ENCODE data around the gene THBS2.
A peak's percentile ranks its signal among the peaks of the same experiment; 100 is the strongest.
"Not testable (repeated sequence)": the region's sequence is repeated elsewhere in the genome, so short reads cannot be mapped to it uniquely, and the experiment has no call there.

Gene THBS2

GRCh38 chr6:169263836-169264608 is 10.4 kb upstream of the THBS2 start:
- H3K36me3 Mint-ChIP-seq = no peaks in the 10 kb centered on the region
- no peak overlapping the region for H3K27ac Mint-ChIP-seq
- no peak overlapping the region for H3K4me3 Mint-ChIP-seq
- no peaks in the 10 kb centered on the region for H3K4me1 Mint-ChIP-seq
- DNase-seq (ENCODE audit: low spot score in 2 of 2) (no peak), ATAC-seq (no peak)
- no peaks in the 10 kb centered on the region for H3K9me3 Mint-ChIP-seq

- no peaks in the 10 kb centered on the region for H3K4me1 Mint-ChIP-seq
- no peaks in the 10 kb centered on the region for H3K36me3 Mint-ChIP-seq
- no peak overlapping the region for H3K27ac Mint-ChIP-seq
- no peaks in the 10 kb centered on the region for H3K9me3 Mint-ChIP-seq
- no peak for DNase-seq (ENCODE audit: low spot score in 2 of 2)
- no peak overlapping the region for H3K4me3 Mint-ChIP-seq
- ATAC-seq = no peak
Observed at GRCh38 chr6:169263374-169263773, 9.7 kb upstream of the THBS2 start.

- not testable (repeated sequence) for H3K36me3 Mint-ChIP-seq; H3K4me3 Mint-ChIP-seq; H3K4me1 Mint-ChIP-seq; DNase-seq (ENCODE audit: low spot score in 2 of 2); H3K27ac Mint-ChIP-seq; H3K9me3 Mint-ChIP-seq; ATAC-seq
Observed at GRCh38 chr6:169262602-169263001, 9.0 kb upstream of the THBS2 start.

- ATAC-seq (no peak), DNase-seq (ENCODE audit: low spot score in 2 of 2) (no peak)
- Mint-ChIP-seq H3K9me3 (no peaks in the 10 kb centered on the region), H3K4me1 (peaks cover 25% of the 10 kb centered on the region), H3K36me3 (no peaks in the 10 kb centered on the region), H3K4me3 (no peak overlapping the region), H3K27ac (no peak overlapping the region)
Observed at GRCh38 chr6:169256518-169256917, 2.9 kb upstream of the THBS2 start.

- ATAC-seq (no peak), DNase-seq (ENCODE audit: low spot score in 2 of 2) (no peak)
- H3K36me3 Mint-ChIP-seq = no peaks in the 10 kb centered on the region
- peaks cover 25% of the 10 kb centered on the region for H3K4me1 Mint-ChIP-seq
- H3K9me3 Mint-ChIP-seq = no peaks in the 10 kb centered on the region
- H3K4me3 Mint-ChIP-seq = no peak overlapping the region
- no peak overlapping the region for H3K27ac Mint-ChIP-seq
Observed at GRCh38 chr6:169256061-169256460, 2.4 kb upstream of the THBS2 start.

- Mint-ChIP-seq H3K4me3 (no peak overlapping the region), H3K36me3 (no peaks in the 10 kb centered on the region), H3K9me3 (no peaks in the 10 kb centered on the region), H3K27ac (no peak overlapping the region), H3K4me1 (peaks cover 25% of the 10 kb centered on the region)
- no peak for DNase-seq (ENCODE audit: low spot score in 2 of 2)
- no peak for ATAC-seq
Observed at GRCh38 chr6:169255643-169256042, 2.0 kb upstream of the THBS2 start.

- Mint-ChIP-seq H3K27ac (no peak overlapping the region), H3K9me3 (no peaks in the 10 kb centered on the region), H3K4me1 (peaks cover 25% of the 10 kb centered on the region), H3K4me3 (no peak overlapping the region), H3K36me3 (no peaks in the 10 kb centered on the region)
- ATAC-seq (no peak), DNase-seq (ENCODE audit: low spot score in 2 of 2) (no peak)
Observed at GRCh38 chr6:169254456-169255316, 1.0 kb upstream of the THBS2 start.

- H3K9me3 Mint-ChIP-seq = no peaks in the 10 kb centered on the region
- no peak overlapping the region for H3K27ac Mint-ChIP-seq
- ATAC-seq = no peak
- no peaks in the 10 kb centered on the region for H3K36me3 Mint-ChIP-seq
- no peak for DNase-seq (ENCODE audit: low spot score in 2 of 2)
- H3K4me1 Mint-ChIP-seq = peaks cover 25% of the 10 kb centered on the region
- peak overlapping the region; percentile 31 for H3K4me3 Mint-ChIP-seq
Observed at GRCh38 chr6:169252505-169253189, 999 bp downstream of the THBS2 start.

- Mint-ChIP-seq H3K9me3 (no peaks in the 10 kb centered on the region), H3K27ac (no peak overlapping the region), H3K4me1 (peaks cover 25% of the 10 kb centered on the region), H3K36me3 (no peaks in the 10 kb centered on the region), H3K4me3 (no peak overlapping the region)
- no peak for DNase-seq (ENCODE audit: low spot score in 2 of 2)
- ATAC-seq = peak; percentile 45
Observed at GRCh38 chr6:169251822-169252504, 1.7 kb downstream of the THBS2 start.

GRCh38 chr6:169251371-169251802 is 2.3 kb downstream of the THBS2 start:
- no peak for ATAC-seq
- Mint-ChIP-seq H3K4me3 (no peak overlapping the region), H3K4me1 (peaks cover 25% of the 10 kb centered on the region), H3K36me3 (no peaks in the 10 kb centered on the region), H3K27ac (no peak overlapping the region), H3K9me3 (no peaks in the 10 kb centered on the region)
- no peak for DNase-seq (ENCODE audit: low spot score in 2 of 2)

GRCh38 chr6:169250660-169251059 is 3.0 kb downstream of the THBS2 start:
- DNase-seq (ENCODE audit: low spot score in 2 of 2) (no peak), ATAC-seq (no peak)
- no peak overlapping the region for H3K4me3 Mint-ChIP-seq
- H3K4me1 Mint-ChIP-seq = peaks cover 25% of the 10 kb centered on the region
- no peak overlapping the region for H3K27ac Mint-ChIP-seq
- no peaks in the 10 kb centered on the region for H3K36me3 Mint-ChIP-seq
- no peaks in the 10 kb centered on the region for H3K9me3 Mint-ChIP-seq

GRCh38 chr6:169249057-169249456 is 4.6 kb downstream of the THBS2 start:
- no peak for DNase-seq (ENCODE audit: low spot score in 2 of 2)
- no peak overlapping the region for H3K4me3 Mint-ChIP-seq
- ATAC-seq = no peak
- H3K4me1 Mint-ChIP-seq = peaks cover 24% of the 10 kb centered on the region
- H3K36me3 Mint-ChIP-seq = no peaks in the 10 kb centered on the region
- no peak overlapping the region for H3K27ac Mint-ChIP-seq
- H3K9me3 Mint-ChIP-seq = no peaks in the 10 kb centered on the region

- DNase-seq (ENCODE audit: low spot score in 2 of 2) (no peak), ATAC-seq (no peak)
- no peak overlapping the region for H3K4me3 Mint-ChIP-seq
- no peaks in the 10 kb centered on the region for H3K9me3 Mint-ChIP-seq
- no peaks in the 10 kb centered on the region for H3K36me3 Mint-ChIP-seq
- H3K27ac Mint-ChIP-seq = no peak overlapping the region
- peaks cover 19% of the 10 kb centered on the region for H3K4me1 Mint-ChIP-seq
Observed at GRCh38 chr6:169248521-169248971, 5.1 kb downstream of the THBS2 start.

- DNase-seq (ENCODE audit: low spot score in 2 of 2) (no peak), ATAC-seq (no peak)
- Mint-ChIP-seq H3K4me1 (peaks cover 14% of the 10 kb centered on the region), H3K36me3 (no peaks in the 10 kb centered on the region), H3K27ac (no peak overlapping the region), H3K9me3 (no peaks in the 10 kb centered on the region), H3K4me3 (no peak overlapping the region)
Observed at GRCh38 chr6:169247991-169248390, 5.7 kb downstream of the THBS2 start.

GRCh38 chr6:169247419-169247818 is 6.2 kb downstream of the THBS2 start:
- Mint-ChIP-seq H3K36me3 (no peaks in the 10 kb centered on the region), H3K4me3 (no peak overlapping the region), H3K9me3 (no peaks in the 10 kb centered on the region), H3K4me1 (peaks cover 8% of the 10 kb centered on the region), H3K27ac (no peak overlapping the region)
- DNase-seq (ENCODE audit: low spot score in 2 of 2) = no peak
- ATAC-seq = no peak

Measured in stimulated activated effector memory CD8-positive, alpha-beta T cell treated with anti-CD3 and anti-CD28 coated beads, Interleukin-12 subunit alpha, Interleukin-12 subunit beta, amount 100 ng/mL, for 72 hours (primary cell).